ENCODE measurements around the gene TRMU.

- no peak for TF ChIP-seq CTCF (conservative IDR thresholded peaks at IDR 0.05)
- TF ChIP-seq ZFX (IDR thresholded peaks at IDR 0.05): no peak
Observed at GRCh38 chr22:46349681-46350080, 14.2 kb downstream of the TRMU start.
